Endothelial cell of umbilical vein (primary cell): ENCODE results near the gene GLI1. TPM values are rescaled to one million over a fixed set of nuclear protein-coding genes. Genes with fewer than 3 reads are reported as not detected.

Experiments used
- BruUV-seq: library from RNA; stranded (reverse); fragments of 400-500 nt; replicated peaks from 2 replicates; lab custom pipeline; 2021; lab: Mats Ljungman, UMichigan
- CTCF ChIA-PET: fragments of 300-600, 350-600 bp; sonication (Branson Sonifier 250); formaldehyde crosslinking; loops from one replicate; lab custom pipeline; 2021; ENCODE audit warnings: antibody characterized with exemption, inconsistent platforms; lab: Charles Lee
- POLR2A ChIA-PET: fragments of 300-600, 350-600 bp; sonication (Branson Sonifier 250); formaldehyde crosslinking; loops from one replicate; lab custom pipeline; 2021; ENCODE audit warnings: antibody characterized with exemption, inconsistent platforms; lab: Charles Lee
- DNase-seq: peaks from one replicate; pipeline ENCODE4 v3.0.0-alpha.2; 2011; ENCODE audit warnings: low read depth, low spot score
- FAIRE-seq: peaks from 2 replicates; lab custom pipeline; 2011; peaks lifted over from hg19 to GRCh38; lab: Jason Lieb, UNC
- H2AFZ ChIP-seq: 2 replicates; pipeline ENCODE4 v1.6.0; 2012; ENCODE audit warnings: low read depth, low read length, control low read depth, inconsistent platforms
- H3K27ac ChIP-seq: 2 replicates; pipeline ENCODE4 v1.5.1; 2011; ENCODE audit warnings: low read depth, mild to moderate bottlenecking, control low read depth, low read length, moderate library complexity; ENCODE audit not compliant: insufficient read depth
- H3K27me3 ChIP-seq, 2 experiments: 2 replicates each; pipeline versions ENCODE4 v1.6.0 to v1.6.1; 2011; ENCODE audit warnings: low read length in 2 of 2, mixed read lengths in 1 of 2; ENCODE audit not compliant: control insufficient read depth in 2 of 2, insufficient read depth in 2 of 2
- H3K36me3 ChIP-seq, 2 experiments: 2 replicates in 1 of 2; 3 replicates in 1 of 2; pipeline ENCODE4 v1.5.1; 2011; ENCODE audit warnings: low read length in 2 of 2, mild to moderate bottlenecking in 1 of 2, moderate library complexity in 1 of 2; ENCODE audit not compliant: control insufficient read depth in 2 of 2, insufficient read depth in 2 of 2; ENCODE audit errors: extremely low read depth in 1 of 2
- H3K4me1 ChIP-seq: 3 replicates; pipeline ENCODE4 v1.5.1; 2011; ENCODE audit warnings: mild to moderate bottlenecking, low read length; ENCODE audit not compliant: control insufficient read depth, insufficient read depth; ENCODE audit errors: extremely low read depth
- H3K4me2 ChIP-seq: 2 replicates; pipeline ENCODE4 v1.6.1; 2011; ENCODE audit warnings: low read length, control low read depth, mixed read lengths; ENCODE audit not compliant: insufficient read depth
- H3K4me3 ChIP-seq, 3 experiments: fragments of 200-600 bp in 1 of 3; sonication (generic), shearing (Covaris generic) in 1 of 3; replicated peaks in 1 of 3; 2 replicates each; pipeline ENCODE4 v1.5.1; 2011 to 2016; ENCODE audit warnings: control low read depth in 3 of 3, low read length in 3 of 3, mild to moderate bottlenecking in 2 of 3, inconsistent platforms in 1 of 3, low read depth in 1 of 3, moderate library complexity in 1 of 3; ENCODE audit not compliant: insufficient read depth in 1 of 3
- H3K79me2 ChIP-seq: 2 replicates; pipeline ENCODE4 v1.6.0; 2012; ENCODE audit warnings: low read length, inconsistent platforms; ENCODE audit not compliant: control insufficient read depth, insufficient read depth
- H3K9ac ChIP-seq: replicated peaks from 2 replicates; pipeline ENCODE3; 2011; ENCODE audit warnings: low read length, control low read depth; ENCODE audit not compliant: insufficient read depth; ENCODE audit errors: extremely low read depth
- H3K9me1 ChIP-seq: replicated peaks from 3 replicates; pipeline ENCODE4 v1.6.0; 2011; ENCODE audit warnings: mild to moderate bottlenecking, low read length; ENCODE audit not compliant: control insufficient read depth, insufficient read depth; ENCODE audit errors: extremely low read depth
- H3K9me3 ChIP-seq: replicated peaks from 2 replicates; pipeline ENCODE4 v1.5.1; 2012; ENCODE audit warnings: low read length, inconsistent platforms; ENCODE audit not compliant: control insufficient read depth, insufficient read depth
- H4K20me1 ChIP-seq: replicated peaks from 2 replicates; pipeline ENCODE3; 2011; ENCODE audit warnings: mild to moderate bottlenecking, low read length; ENCODE audit not compliant: control insufficient read depth, insufficient read depth; ENCODE audit errors: extremely low read depth
- CTCF ChIP-seq, 2 donors: IDR thresholded peaks; 1 replicate in 1 of 2; 2 replicates in 1 of 2; pipeline ENCODE4 v1.5.1; 2011; ENCODE audit warnings: low read length in 2 of 2, mild to moderate bottlenecking in 2 of 2, moderate library complexity in 2 of 2, control low read depth in 1 of 2, inconsistent platforms in 1 of 2, low read depth in 1 of 2; ENCODE audit not compliant: insufficient read depth in 1 of 2; ENCODE audit errors: extremely low read depth in 1 of 2
- EZH2 ChIP-seq: IDR thresholded peaks from 2 replicates; pipeline ENCODE4 v1.6.1; 2012; ENCODE audit warnings: borderline replicate concordance, low read depth, mild to moderate bottlenecking, moderate library complexity, low read length, inconsistent platforms; ENCODE audit not compliant: severe bottlenecking
- FOS ChIP-seq: IDR thresholded peaks from 2 replicates; pipeline ENCODE4 v1.6.1; 2011; ENCODE audit warnings: mild to moderate bottlenecking, low read length, moderate library complexity, borderline replicate concordance; ENCODE audit not compliant: insufficient read depth
- GATA2 ChIP-seq: IDR thresholded peaks from 2 replicates; pipeline ENCODE4 v1.7.0; 2011; ENCODE audit warnings: low read depth, mild to moderate bottlenecking, moderate library complexity, mixed read lengths, low read length; ENCODE audit not compliant: insufficient read length, insufficient read depth
- JUN ChIP-seq: IDR thresholded peaks from 2 replicates; pipeline ENCODE4 v1.6.1; 2011; ENCODE audit warnings: borderline replicate concordance, low read depth; ENCODE audit not compliant: insufficient read length, insufficient read depth
- MAX ChIP-seq: IDR thresholded peaks from 2 replicates; pipeline ENCODE4 v1.6.1; 2011; ENCODE audit not compliant: insufficient read depth, insufficient read length
- MYC ChIP-seq: IDR thresholded peaks from one replicate; pipeline ENCODE4 v1.6.1; 2011; ENCODE audit warnings: mild to moderate bottlenecking, low read depth, low read length
- POLR2A ChIP-seq: IDR thresholded peaks from 2 replicates; pipeline ENCODE4 v1.6.1; 2012; ENCODE audit warnings: low read depth, mild to moderate bottlenecking, control low read depth, low read length
- POLR2AphosphoS5 ChIP-seq: IDR thresholded peaks from 2 replicates; pipeline ENCODE4 v1.6.1; 2012; ENCODE audit warnings: low read depth, mild to moderate bottlenecking, control low read depth, low read length, moderate library complexity; ENCODE audit not compliant: insufficient read depth
- dilution Hi-C: fragments of 300-500 bp; cut with MboI; formaldehyde crosslinking; loops from one replicate; pipeline ENCODE4 v1.15.0; 2019; ENCODE audit warnings: low sequenced_read_pairs; ENCODE audit not compliant: extremely low pct_ligation_motif_present
- intact Hi-C: fragments of 100-400 bp; cut with micrococcal nuclease; formaldehyde crosslinking; loops from one replicate; pipeline ENCODE4 v1.10.0; 2022
- polyA plus RNA-seq, 4 experiments: library from polyadenylated mRNA; depleted of rRNA in 3 of 4; stranded (reverse) in 3 of 4; unstranded in 1 of 4; fragments of >200 nt; gene quantifications; 2 replicates each; pipeline versions ENCODE4 v1.2.1 to v1.2.3, GENCODE V29; 2011 to 2012; ENCODE audit warnings: missing spikeins in 1 of 4
- total RNA-seq: library from RNA; stranded (reverse); gene quantifications from 2 replicates; pipeline ENCODE4 v1.2.3, GENCODE V29; 2021

The GLI1 gene
- total and polyA plus RNA-seq, 2 donors (not counting 3 experiments of a cell fraction or from before 2014, with no cell fraction given), result 0.10 to 0.29 TPM

GRCh38 chr12:57476993-57477709, 17.6 kb downstream of the GLI1 start:
- TF ChIP-seq EZH2, result no peak
- TF ChIP-seq FOS, result no peak
- no peak for TF ChIP-seq JUN
- no peak for TF ChIP-seq MAX
- TF ChIP-seq POLR2AphosphoS5, result no peak
- no peak for TF ChIP-seq MYC
- TF ChIP-seq POLR2A, result no peak
- TF ChIP-seq GATA2, result no peak
- TF ChIP-seq CTCF (IDR thresholded peaks at IDR 0.05; ENCODE audit: extremely low read depth in 1 of 2, insufficient read depth in 1 of 2, low read depth in 1 of 2, low read length in 2 of 2), result no peak
- ChIA-PET POLR2A (no interaction called here), CTCF (interaction anchor here (1.1 to 1.4 kb wide), 2 partner anchors 10 to 18 kb away, joined by 3 to 5 read pairs; partner anchors contain the start of gene GLI1)
- Histone ChIP-seq H2AFZ (no peak overlapping the region), H3K4me3 (no peak overlapping the region), H3K9me1 (no peaks in the 10 kb centered on the region), H4K20me1 (no peaks in the 10 kb centered on the region), H3K36me3 (no peaks in the 10 kb centered on the region), H3K27ac (no peak overlapping the region), H3K4me2 (no peak overlapping the region), H3K79me2 (no peaks in the 10 kb centered on the region), H3K9me3 (no peaks in the 10 kb centered on the region), H3K4me1 (peaks cover 12% of the 10 kb centered on the region), H3K27me3 (peaks cover 51 to 56% of the 10 kb centered on the region in 2 experiments), H3K9ac (no peak overlapping the region)
- dilution Hi-C loops (no loop called here), intact Hi-C loops (no loop called here)
- no TSS peak for BruUV-seq
- FAIRE-seq (no peak), DNase-seq (no peak)
